ENCODE measurements around the gene USP25.

USP25 gene

GRCh38 chr21:15761507-15762100 lies 31.8 kb downstream of the USP25 start:
- no peak for TF ChIP-seq CTCF (IDR thresholded peaks at IDR 0.05)
- Mint-ChIP-seq H3K27ac (no peak overlapping the region), H3K36me3 (ENCODE audit: low read depth) (peaks cover 69% of the 10 kb centered on the region), H3K4me1 (peaks cover 14% of the 10 kb centered on the region), H3K9me3 (peaks cover 27% of the 10 kb centered on the region), H3K27me3 (ENCODE audit: low read depth, poor library complexity) (peaks cover 4% of the 10 kb centered on the region), H3K4me3 (no peak overlapping the region)
- no peak for DNase-seq

GRCh38 chr21:15763359-15763758 lies 33.6 kb downstream of the USP25 start:
- no peak for DNase-seq
- H3K27me3 Mint-ChIP-seq (ENCODE audit: low read depth, poor library complexity): peaks cover 4% of the 10 kb centered on the region
- TF ChIP-seq CTCF (IDR thresholded peaks at IDR 0.05): no peak
- H3K9me3 Mint-ChIP-seq: peaks cover 10% of the 10 kb centered on the region
- peaks cover 61% of the 10 kb centered on the region for H3K36me3 Mint-ChIP-seq (ENCODE audit: low read depth)
- no peak overlapping the region for H3K4me3 Mint-ChIP-seq
- no peak overlapping the region for H3K27ac Mint-ChIP-seq
- peaks cover 27% of the 10 kb centered on the region for H3K4me1 Mint-ChIP-seq

GRCh38 chr21:15764878-15765277 lies 35.1 kb downstream of the USP25 start:
- peak overlapping the region; percentile 70 for H3K27ac Mint-ChIP-seq
- DNase-seq: no peak
- H3K4me3 Mint-ChIP-seq: no peak overlapping the region
- peaks cover 4% of the 10 kb centered on the region for H3K27me3 Mint-ChIP-seq (ENCODE audit: low read depth, poor library complexity)
- peaks cover 60% of the 10 kb centered on the region for H3K36me3 Mint-ChIP-seq (ENCODE audit: low read depth)
- TF ChIP-seq CTCF (IDR thresholded peaks at IDR 0.05): no peak
- H3K4me1 Mint-ChIP-seq: peaks cover 27% of the 10 kb centered on the region
- H3K9me3 Mint-ChIP-seq: peaks cover 6% of the 10 kb centered on the region

GRCh38 chr21:15766952-15767603 lies 37.3 kb downstream of the USP25 start:
- H3K4me3 Mint-ChIP-seq: peak overlapping the region; percentile 20
- no peaks in the 10 kb centered on the region for H3K27me3 Mint-ChIP-seq (ENCODE audit: low read depth, poor library complexity)
- DNase-seq: no peak
- H3K27ac Mint-ChIP-seq: peak overlapping the region; percentile 79
- no peak for TF ChIP-seq CTCF (IDR thresholded peaks at IDR 0.05)
- H3K36me3 Mint-ChIP-seq (ENCODE audit: low read depth): peaks cover 62% of the 10 kb centered on the region
- peaks cover 27% of the 10 kb centered on the region for H3K4me1 Mint-ChIP-seq
- peaks cover 2% of the 10 kb centered on the region for H3K9me3 Mint-ChIP-seq

GRCh38 chr21:15768045-15768601 lies 38.3 kb downstream of the USP25 start:
- H3K27ac Mint-ChIP-seq: no peak overlapping the region
- H3K4me3 Mint-ChIP-seq: no peak overlapping the region
- DNase-seq: no peak
- no peaks in the 10 kb centered on the region for H3K27me3 Mint-ChIP-seq (ENCODE audit: low read depth, poor library complexity)
- peaks cover 27% of the 10 kb centered on the region for H3K4me1 Mint-ChIP-seq
- no peaks in the 10 kb centered on the region for H3K9me3 Mint-ChIP-seq
- H3K36me3 Mint-ChIP-seq (ENCODE audit: low read depth): peaks cover 62% of the 10 kb centered on the region
- TF ChIP-seq CTCF (IDR thresholded peaks at IDR 0.05): no peak

All from nephron progenitor cell (in vitro differentiated cells).